Choroid plexus epithelial cell (primary cell): ENCODE results near the gene AKAP10.

Source experiments
- DNase-seq: peaks from one replicate; pipeline ENCODE4 v3.0.0-alpha.2; 2010; ENCODE audit warnings: low read depth
- H3K4me3 ChIP-seq: 2 replicates; pipeline ENCODE4 v1.5.1; 2011; ENCODE audit warnings: low read depth, mild to moderate bottlenecking, control low read depth, low read length, moderate library complexity
- TF ChIP-seq, protein P1 (sequence below): conservative IDR thresholded peaks from 2 replicates; pipeline ENCODE4 v1.5.1; 2011; ENCODE audit warnings: low read depth, mild to moderate bottlenecking, control low read depth, inconsistent platforms, low read length, moderate library complexity

AKAP10 gene

GRCh38 chr17:19857640-19858039 lies 120.0 kb downstream of the AKAP10 start:
- TF ChIP-seq, protein P1, sequence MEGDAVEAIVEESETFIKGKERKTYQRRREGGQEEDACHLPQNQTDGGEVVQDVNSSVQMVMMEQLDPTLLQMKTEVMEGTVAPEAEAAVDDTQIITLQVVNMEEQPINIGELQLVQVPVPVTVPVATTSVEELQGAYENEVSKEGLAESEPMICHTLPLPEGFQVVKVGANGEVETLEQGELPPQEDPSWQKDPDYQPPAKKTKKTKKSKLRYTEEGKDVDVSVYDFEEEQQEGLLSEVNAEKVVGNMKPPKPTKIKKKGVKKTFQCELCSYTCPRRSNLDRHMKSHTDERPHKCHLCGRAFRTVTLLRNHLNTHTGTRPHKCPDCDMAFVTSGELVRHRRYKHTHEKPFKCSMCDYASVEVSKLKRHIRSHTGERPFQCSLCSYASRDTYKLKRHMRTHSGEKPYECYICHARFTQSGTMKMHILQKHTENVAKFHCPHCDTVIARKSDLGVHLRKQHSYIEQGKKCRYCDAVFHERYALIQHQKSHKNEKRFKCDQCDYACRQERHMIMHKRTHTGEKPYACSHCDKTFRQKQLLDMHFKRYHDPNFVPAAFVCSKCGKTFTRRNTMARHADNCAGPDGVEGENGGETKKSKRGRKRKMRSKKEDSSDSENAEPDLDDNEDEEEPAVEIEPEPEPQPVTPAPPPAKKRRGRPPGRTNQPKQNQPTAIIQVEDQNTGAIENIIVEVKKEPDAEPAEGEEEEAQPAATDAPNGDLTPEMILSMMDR, result no peak
- DNase-seq, result no peak
- no peak overlapping the region for H3K4me3 ChIP-seq
